ENCODE measurements around the gene BEGAIN. TPM values are rescaled to one million over a fixed set of nuclear protein-coding genes. Genes with fewer than 3 reads are reported as not detected.

Gene BEGAIN
- total and polyA plus RNA-seq, 2 donors (not counting 3 experiments of a cell fraction or from before 2014, with no cell fraction given) = 0.49 TPM; not detected in 1

DNA sequence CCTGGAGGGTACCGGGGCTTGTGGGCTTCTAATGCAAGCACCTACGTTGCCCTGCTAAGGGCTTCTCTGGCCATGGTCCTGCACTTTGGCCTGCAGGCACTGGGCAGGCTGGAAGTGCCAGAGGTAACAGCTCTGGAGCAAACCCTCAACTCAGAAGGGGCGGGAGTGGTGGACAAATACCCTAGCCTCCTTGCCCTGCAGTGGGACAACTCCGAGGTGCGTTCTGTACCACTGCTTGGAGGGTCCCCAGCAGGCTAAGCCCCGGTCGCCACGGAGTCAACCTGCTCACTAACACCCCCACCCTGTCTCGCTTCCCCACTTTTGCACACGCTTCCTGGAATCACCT is 20.4 kb upstream of the BEGAIN start:
- H3K4me3 ChIP-seq (replicated peaks in 1 of 3; ENCODE audit: insufficient read depth in 1 of 3, low read depth in 1 of 3, low read length in 3 of 3) = no peak overlapping the region
- intact Hi-C loops (cut with micrococcal nuclease) (no loop called here), dilution Hi-C loops (cut with MboI; ENCODE audit: extremely low pct_ligation_motif_present, low sequenced_read_pairs) (no loop called here)
- no peak overlapping the region for H3K4me2 ChIP-seq (ENCODE audit: insufficient read depth, low read length)
- TF ChIP-seq EZH2 (IDR thresholded peaks at IDR 0.05; ENCODE audit: borderline replicate concordance, low read depth, low read length, severe bottlenecking) (no peak), POLR2AphosphoS5 (IDR thresholded peaks at IDR 0.05; ENCODE audit: insufficient read depth, low read depth, low read length) (no peak), FOS (IDR thresholded peaks at IDR 0.05; ENCODE audit: borderline replicate concordance, insufficient read depth, low read length) (no peak), MYC (IDR thresholded peaks at IDR 0.05; ENCODE audit: low read depth, low read length) (no peak), GATA2 (IDR thresholded peaks at IDR 0.05; ENCODE audit: insufficient read depth, insufficient read length, low read depth, low read length) (no peak), JUN (IDR thresholded peaks at IDR 0.05; ENCODE audit: borderline replicate concordance, insufficient read depth, insufficient read length, low read depth) (no peak), POLR2A (IDR thresholded peaks at IDR 0.05; ENCODE audit: low read depth, low read length) (no peak)
- TF ChIP-seq, protein P1, sequence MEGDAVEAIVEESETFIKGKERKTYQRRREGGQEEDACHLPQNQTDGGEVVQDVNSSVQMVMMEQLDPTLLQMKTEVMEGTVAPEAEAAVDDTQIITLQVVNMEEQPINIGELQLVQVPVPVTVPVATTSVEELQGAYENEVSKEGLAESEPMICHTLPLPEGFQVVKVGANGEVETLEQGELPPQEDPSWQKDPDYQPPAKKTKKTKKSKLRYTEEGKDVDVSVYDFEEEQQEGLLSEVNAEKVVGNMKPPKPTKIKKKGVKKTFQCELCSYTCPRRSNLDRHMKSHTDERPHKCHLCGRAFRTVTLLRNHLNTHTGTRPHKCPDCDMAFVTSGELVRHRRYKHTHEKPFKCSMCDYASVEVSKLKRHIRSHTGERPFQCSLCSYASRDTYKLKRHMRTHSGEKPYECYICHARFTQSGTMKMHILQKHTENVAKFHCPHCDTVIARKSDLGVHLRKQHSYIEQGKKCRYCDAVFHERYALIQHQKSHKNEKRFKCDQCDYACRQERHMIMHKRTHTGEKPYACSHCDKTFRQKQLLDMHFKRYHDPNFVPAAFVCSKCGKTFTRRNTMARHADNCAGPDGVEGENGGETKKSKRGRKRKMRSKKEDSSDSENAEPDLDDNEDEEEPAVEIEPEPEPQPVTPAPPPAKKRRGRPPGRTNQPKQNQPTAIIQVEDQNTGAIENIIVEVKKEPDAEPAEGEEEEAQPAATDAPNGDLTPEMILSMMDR (IDR thresholded peaks at IDR 0.05; ENCODE audit: extremely low read depth in 1 of 2, insufficient read depth in 1 of 2, low read depth in 1 of 2, low read length in 2 of 2) = no peak
- TF ChIP-seq, protein P2, sequence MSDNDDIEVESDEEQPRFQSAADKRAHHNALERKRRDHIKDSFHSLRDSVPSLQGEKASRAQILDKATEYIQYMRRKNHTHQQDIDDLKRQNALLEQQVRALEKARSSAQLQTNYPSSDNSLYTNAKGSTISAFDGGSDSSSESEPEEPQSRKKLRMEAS (IDR thresholded peaks at IDR 0.05; ENCODE audit: insufficient read depth, insufficient read length) = no peak
- ChIA-PET POLR2A (no interaction called here), CTCF (no interaction called here)
- no peaks in the 10 kb centered on the region for H4K20me1 ChIP-seq (replicated peaks; ENCODE audit: control insufficient read depth, extremely low read depth, insufficient read depth, low read length)
- no peaks in the 10 kb centered on the region for H3K27me3 ChIP-seq (ENCODE audit: control insufficient read depth in 2 of 2, insufficient read depth in 2 of 2, low read length in 2 of 2)
- no peaks in the 10 kb centered on the region for H3K4me1 ChIP-seq (ENCODE audit: control insufficient read depth, extremely low read depth, insufficient read depth, low read length)
- H3K9me3 ChIP-seq (replicated peaks; ENCODE audit: control insufficient read depth, insufficient read depth, low read length) = no peaks in the 10 kb centered on the region
- H3K9me1 ChIP-seq (replicated peaks; ENCODE audit: control insufficient read depth, extremely low read depth, insufficient read depth, low read length) = no peaks in the 10 kb centered on the region
- H3K79me2 ChIP-seq (ENCODE audit: control insufficient read depth, insufficient read depth, low read length) = no peaks in the 10 kb centered on the region
- FAIRE-seq (no peak), DNase-seq (ENCODE audit: low read depth, low spot score) (no peak)
- no peaks in the 10 kb centered on the region for H3K36me3 ChIP-seq (ENCODE audit: control insufficient read depth in 2 of 2, extremely low read depth in 1 of 2, insufficient read depth in 2 of 2, low read length in 2 of 2)
- BruUV-seq (replicated peaks) = no TSS peak
- no peak overlapping the region for H3K27ac ChIP-seq (ENCODE audit: insufficient read depth, low read depth, low read length)
- H2AFZ ChIP-seq (ENCODE audit: low read depth, low read length) = no peak overlapping the region
- no peak overlapping the region for H3K9ac ChIP-seq (replicated peaks; ENCODE audit: extremely low read depth, insufficient read depth, low read length)
